Fibroblast of skin of abdomen (primary cell): ENCODE results near the gene MAPKAP1. TPM values are rescaled to one million over a fixed set of nuclear protein-coding genes. Genes with fewer than 3 reads are reported as not detected.

Experiments
- DNase-seq: peaks from one replicate; pipeline ENCODE4 v3.0.0-alpha.2; 2013
- polyA plus RNA-seq, 2 experiments: library from polyadenylated mRNA; unstranded; fragments of 120-200 nt; gene quantifications; one replicate each; pipeline ENCODE4 v1.2.1, GENCODE V29; 2013; ENCODE audit not compliant: insufficient read length in 2 of 2

The MAPKAP1 gene
- 109 TPM for polyA plus RNA-seq (2013, experiment 1 of 2; ENCODE audit: insufficient read length)
- 111 TPM for polyA plus RNA-seq (2013, experiment 2 of 2; ENCODE audit: insufficient read length)

GRCh38 chr9:125706651-125707471, at the start of gene MAPKAP1:
TSS of gene MAPKAP1 (minus strand) at chr9:125707208. CDS start at chr9:125672574, 34,634 bp downstream.
- peak; percentile 96 for DNase-seq

- DNase-seq: no peak
Observed at GRCh38 chr9:125756518-125756917, 49.5 kb upstream of the MAPKAP1 start.

DNA sequence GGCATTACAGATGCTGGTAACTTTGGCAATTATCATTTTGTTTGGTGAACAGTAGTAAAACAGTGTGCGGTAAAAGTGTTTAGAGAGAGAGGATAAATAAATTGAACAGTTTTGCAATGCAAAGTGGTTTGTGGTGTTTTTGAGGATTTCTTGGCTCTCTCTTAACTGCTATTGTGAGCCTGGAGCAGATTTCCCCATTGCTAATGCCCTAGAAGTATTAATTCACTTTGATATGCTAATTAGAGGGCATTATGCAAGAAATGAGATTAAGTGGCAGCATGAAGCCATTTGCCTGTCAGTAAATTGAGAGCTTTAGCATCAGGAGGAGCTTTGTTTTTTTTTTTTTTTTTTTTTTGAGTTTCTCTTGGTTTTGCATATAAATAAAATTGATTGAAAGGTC, 48.3 kb upstream of the MAPKAP1 start:
- no peak for DNase-seq

GRCh38 chr9:125754096-125754495, 47.1 kb upstream of the MAPKAP1 start:
- no peak for DNase-seq

- DNase-seq: no peak
Observed at GRCh38 chr9:125752070-125752628, 45.1 kb upstream of the MAPKAP1 start.

- DNase-seq: no peak
Observed at GRCh38 chr9:125750627-125751011, 43.6 kb upstream of the MAPKAP1 start.

DNA sequence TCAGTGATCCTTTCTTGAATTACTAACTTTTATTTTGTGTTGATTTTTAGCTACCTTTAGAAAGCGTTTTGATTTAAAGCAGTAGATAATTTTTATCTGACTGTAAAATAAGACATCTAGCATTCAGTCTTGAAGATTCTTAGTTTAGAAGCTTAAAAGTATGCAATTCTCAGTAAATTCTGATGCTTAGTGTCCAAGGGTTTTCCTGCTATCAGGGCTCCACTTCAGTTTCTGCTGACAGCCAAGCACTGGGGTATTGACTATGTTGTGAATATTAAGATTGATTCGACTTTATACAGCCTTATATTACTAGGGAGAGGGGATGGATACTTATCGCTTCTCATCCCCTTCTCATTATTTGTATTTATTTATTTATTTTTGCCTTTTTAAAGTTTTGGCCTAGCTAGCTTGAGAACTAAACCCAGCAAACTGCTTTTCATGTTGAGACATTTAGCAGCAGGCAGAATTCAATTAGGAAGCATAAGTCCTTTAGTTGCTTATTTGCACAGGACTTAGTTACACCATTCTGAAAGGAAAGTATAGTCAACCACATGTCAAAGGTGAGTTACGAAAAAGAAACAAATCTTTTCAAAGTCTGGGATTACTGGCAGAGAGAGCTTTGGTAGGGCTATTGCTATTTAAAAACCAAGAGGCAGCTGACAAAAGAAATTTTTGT, 43.1 kb upstream of the MAPKAP1 start:
- no peak for DNase-seq

- no peak for DNase-seq
Observed at GRCh38 chr9:125749287-125749935, 42.4 kb upstream of the MAPKAP1 start.

DNA sequence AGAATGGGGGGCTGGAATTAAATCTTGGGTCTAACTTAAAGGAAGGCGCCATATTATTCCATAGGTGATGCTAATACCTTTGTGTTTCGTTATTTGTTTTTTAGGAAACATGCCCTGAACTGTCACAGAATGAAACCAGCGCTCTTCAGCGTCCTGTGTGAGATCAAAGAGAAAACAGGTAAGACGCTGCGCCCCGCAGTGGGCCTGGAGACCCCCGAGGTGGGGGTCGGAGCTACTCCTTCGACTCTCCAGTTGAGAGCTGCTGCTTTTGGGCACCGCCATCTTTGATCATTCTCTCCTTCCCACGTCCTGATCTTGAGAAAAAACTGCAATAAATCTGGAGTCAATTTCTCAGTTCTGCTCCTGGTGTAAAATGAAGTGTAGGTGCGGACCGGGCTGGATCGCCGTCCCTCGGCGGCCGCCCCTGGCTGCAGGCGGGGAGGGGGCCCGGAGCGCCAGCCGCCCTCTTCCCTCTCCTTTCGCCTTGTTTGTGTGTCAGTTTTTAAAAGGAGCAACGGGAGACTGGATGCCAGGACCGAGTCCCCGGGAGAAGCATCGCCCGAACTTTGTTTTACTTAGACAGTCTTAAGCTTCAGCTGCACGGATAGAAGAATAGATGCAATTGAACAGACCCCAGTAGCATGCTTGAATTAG, 41.6 kb upstream of the MAPKAP1 start:
- DNase-seq: no peak

DNA sequence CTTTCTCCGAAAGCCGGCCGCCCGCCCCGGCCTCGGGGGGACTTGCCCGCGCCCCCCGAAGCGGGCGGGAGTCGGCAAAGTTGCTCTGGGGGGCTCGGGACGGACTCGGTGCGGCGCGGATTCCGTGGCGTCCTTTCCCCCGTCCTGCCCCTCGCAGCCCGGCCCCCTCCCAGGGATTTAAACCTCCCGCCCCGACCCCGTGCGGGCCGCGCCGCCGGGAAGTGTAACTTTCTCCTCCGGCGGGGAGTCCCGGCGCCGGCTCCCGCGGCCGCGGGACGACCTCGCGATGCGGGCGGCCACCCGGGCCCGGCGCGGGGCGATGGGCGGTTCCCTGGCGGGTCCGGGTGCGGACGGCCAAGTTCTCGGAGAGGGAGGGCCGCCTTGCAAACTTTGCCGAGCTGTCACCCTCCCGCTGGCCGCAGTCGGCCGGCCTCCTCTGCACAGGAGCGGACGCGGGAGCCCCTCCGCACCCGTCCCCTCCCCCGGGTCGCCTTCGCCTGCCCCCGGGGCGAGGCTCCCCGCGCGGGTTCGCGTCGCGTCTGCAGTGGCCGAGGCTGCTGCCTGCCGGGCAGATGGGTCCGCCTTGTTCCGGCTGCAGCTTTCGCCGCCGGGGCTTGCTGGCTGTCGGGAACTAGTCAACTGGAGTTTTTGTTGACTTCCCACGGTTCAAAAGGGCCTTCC, 40.9 kb upstream of the MAPKAP1 start:
- DNase-seq: no peak

DNA sequence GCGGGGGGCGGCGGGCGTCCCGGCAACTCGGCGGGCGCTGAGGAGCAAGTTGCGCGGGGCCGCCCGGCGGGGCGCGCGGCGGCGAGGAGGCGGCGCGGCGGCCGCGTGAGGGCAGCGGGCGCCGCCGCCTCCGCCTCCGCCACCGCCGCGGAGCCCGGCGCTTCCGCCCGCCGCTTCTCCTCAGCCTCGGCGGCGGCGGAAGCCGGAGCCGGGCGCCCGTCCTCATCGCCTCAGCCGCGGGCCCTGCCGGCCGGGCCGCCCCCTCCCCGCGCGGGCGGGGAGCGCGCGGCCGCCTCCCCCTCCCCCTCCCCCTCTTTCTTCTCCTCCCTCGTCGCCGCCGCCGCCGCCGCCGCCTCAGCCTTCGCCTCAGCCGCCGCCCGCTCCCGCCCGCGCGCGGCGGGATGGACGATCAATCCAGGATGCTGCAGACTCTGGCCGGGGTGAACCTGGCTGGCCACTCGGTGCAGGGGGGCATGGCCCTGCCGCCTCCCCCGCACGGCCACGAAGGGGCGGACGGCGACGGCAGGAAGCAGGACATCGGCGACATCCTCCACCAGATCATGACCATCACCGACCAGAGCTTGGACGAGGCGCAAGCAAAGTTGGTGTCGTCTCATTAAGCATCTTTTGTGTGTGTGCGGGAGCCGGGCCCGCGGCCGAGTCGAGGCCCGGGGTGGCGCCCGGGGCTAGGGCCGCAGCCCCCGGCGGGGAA, 40.2 kb upstream of the MAPKAP1 start, which contains the start of gene PBX3:
TSS of gene PBX3 (plus strand) at position 321 of the 712 bp plus-strand sequence.
- peak; percentile 61 for DNase-seq

GRCh38 chr9:125746774-125747052, 39.7 kb upstream of the MAPKAP1 start:
- no peak for DNase-seq

- peak; percentile 93 for DNase-seq
Observed at GRCh38 chr9:125746017-125746773, 39.2 kb upstream of the MAPKAP1 start.

- no peak for DNase-seq
Observed at GRCh38 chr9:125745682-125746016, 38.6 kb upstream of the MAPKAP1 start.

DNA sequence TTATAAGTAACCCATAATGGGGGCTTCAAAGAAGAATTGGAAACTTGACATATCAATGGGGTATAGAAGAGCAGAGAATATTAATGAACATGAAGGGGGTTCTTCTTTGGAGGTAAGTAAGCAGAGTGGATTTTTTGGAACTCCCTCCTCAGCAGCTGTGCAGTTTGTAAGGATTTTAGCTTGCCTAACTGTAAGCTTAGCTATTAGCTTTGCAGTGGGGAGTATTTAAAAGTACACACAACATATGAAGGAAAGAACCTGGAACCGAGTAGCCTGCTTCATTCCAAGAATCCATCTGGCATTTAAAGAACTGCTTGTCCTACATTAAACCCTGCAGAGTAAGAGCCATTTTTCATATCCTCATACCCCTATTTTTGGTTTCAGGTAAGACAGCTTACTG, 38.0 kb upstream of the MAPKAP1 start:
- DNase-seq: peak; percentile 45

DNA sequence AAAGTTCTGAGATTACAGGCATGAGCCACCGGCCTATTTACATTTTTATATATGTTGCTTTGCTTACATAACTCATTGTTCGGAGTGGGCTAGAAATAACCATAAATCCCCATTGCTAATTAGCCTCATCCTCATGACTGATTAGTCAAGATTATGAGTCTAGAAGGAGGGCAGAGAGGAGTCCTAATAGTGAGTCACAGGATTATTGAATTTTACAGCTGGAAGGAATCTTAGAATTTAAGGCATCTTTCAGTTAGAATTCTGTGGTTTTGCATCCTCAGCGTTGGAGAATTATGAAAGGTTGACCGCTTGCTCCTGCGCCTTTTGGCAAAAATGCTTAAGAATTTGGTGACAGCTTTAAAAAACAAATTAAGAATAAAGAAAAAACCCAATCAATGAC, 37.6 kb upstream of the MAPKAP1 start:
- DNase-seq: peak; percentile 92

- DNase-seq: peak; percentile 57
Observed at GRCh38 chr9:125743682-125744428, 36.8 kb upstream of the MAPKAP1 start.

DNA sequence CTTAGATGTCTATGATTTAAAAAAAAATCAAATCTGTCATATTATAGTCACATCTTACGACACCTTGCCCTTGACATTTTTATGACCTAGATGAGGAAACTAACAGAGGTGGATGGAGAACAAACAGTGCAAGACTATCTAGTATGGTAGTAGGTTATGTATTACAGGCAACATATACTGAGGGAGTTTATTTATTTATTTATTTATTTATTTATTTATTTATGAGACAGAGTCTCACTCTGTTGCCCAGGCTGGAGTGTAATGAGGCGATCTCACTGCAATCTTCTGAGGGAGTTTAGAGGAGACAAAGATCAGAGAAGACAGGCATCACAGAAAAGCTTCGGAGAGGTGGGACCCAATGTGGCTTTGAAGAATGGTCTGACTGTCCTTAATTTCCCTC, 35.6 kb upstream of the MAPKAP1 start:
- no peak for DNase-seq

GRCh38 chr9:125739436-125739835, 32.4 kb upstream of the MAPKAP1 start:
- peak; percentile 38 for DNase-seq

DNA sequence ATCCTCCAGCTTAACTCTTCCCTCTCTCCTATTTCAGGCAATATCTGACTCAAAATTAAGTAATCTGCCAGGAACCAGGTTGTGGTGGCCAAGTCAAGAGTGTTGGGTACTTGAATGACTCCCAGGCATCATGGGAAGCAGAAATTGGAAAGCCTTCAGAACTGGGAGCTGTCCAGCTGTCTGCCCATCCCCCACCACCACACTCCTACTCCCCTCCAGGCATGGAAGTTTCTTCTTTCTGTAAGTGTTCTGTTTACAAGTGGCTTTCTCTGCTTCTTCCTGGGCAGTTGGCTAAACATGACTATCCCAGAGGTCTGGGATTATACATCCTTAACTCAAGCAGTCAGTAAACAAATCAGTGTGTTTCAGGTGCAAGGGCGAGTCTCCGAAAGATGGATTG, 25.6 kb upstream of the MAPKAP1 start:
- no peak for DNase-seq
